HG03159 (cell line): Measurements from ENCODE around the gene ADAMTS14.

ENCODE experiments used
- ATAC-seq: cut with Tn5 transposase; IDR thresholded peaks from one replicate; pipeline ENCODE4 v1.9.1; 2021; ENCODE audit warnings: mild to moderate bottlenecking, moderate library complexity; ENCODE audit not compliant: unreplicated experiment

ADAMTS14 gene

DNA sequence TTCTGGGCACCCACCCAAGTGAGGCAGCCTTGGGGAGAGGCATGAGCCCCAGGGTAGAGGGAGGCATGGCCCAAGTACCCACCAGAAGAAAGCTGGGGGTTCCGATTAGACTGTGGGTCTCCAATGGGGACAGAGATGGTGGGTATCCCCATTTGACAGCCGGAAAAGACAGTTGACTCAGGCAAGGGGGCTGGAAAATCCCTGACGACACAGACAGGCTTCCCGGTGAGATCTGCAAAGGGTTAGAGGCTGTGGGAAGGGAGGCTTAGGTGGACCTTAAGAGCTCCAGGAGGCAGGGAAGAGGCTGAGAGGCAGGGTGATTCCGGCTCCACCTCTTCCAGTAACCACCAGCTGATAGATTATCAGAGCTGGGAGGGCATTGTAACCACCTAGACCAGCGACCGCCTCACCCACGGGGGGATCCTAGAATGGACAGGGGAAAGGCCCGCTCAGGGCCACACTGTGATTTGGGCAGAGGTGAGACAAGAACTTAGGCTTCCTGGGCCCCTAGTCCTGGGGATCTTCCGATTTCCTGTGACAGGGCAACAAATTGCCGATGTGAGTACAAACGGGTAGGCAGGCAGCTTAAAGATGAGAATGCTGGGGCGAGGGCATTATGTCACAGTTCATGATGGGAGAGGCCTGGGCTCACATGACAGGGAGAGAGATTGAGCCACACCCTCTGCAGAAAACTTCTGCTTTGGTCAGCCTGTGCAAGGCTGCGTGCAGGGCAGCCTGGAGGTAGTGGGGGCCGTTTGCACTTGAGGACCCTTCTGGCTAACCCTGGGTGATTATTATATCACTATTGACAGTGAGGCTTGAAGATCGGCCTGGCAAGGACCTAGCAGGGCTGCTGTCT is 107.4 kb downstream of the ADAMTS14 start:
- ATAC-seq, result no peak

DNA sequence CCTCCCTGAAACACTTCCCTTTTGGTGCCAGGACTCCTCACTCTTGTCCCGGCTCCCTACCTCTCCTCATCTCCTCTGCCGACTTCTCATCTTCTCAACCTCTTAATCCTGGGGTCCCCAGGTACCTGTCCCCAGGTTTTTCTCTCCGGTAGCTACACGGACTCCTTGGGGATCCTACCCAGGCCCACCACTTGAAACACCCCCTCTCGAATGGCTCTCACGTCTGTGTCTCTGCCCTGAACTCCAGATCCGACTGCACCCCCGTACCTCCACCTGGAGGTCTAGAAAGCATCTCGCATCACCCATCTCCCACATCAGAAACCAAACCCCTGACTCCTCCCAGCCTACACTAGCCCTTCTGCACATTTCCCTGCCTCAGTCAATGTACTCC is 108.1 kb downstream of the ADAMTS14 start:
- ATAC-seq, result no peak

DNA sequence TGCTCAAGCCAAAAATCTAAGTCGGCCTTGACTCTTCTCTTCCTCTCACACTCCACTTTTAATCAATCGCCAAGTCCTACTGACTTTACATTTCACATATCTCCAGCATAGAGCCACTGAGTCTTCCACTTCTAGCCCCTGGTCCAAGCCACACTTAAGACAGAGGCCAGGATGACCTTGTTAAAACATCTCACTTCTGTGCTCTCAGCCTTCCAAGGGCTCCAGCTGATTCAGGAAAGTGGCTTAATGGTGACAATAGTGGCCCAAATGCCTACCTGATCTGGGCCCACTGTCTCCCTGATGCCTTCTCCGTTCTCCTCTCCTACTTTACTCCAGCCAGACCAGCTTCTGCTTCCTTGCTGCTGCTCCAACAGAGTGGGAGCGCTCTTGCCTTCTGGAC is 108.5 kb downstream of the ADAMTS14 start:
- ATAC-seq, result no peak

DNA sequence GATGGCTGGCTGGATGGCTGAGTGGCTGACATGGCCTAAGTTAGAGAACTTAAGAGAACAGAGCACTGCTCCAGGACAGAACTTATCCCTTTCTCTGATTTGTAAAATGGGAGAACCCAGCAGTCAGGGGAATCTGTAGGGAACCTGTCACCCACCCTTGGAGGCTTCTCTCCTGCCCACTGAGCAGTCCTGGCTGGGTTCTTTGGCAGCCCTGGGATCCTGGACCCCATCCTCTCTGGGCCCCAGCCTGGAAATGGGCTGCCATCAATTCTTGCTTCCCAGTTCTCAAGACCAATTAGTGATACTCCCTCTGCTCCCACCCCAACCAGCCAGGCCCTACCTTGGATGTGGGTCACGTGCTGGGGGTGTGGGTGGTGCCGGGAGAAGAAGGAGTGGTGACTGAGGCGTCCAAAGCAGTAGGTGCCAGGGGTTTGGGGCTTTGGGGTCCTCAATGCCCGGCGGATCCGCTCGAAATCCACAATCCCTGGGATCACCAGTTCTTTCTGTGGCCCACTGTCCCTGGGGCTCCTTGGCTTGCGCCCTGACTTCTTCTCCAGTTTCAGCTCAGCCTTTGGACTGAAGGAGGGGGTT is 109.2 kb downstream of the ADAMTS14 start:
- ATAC-seq, result no peak

DNA sequence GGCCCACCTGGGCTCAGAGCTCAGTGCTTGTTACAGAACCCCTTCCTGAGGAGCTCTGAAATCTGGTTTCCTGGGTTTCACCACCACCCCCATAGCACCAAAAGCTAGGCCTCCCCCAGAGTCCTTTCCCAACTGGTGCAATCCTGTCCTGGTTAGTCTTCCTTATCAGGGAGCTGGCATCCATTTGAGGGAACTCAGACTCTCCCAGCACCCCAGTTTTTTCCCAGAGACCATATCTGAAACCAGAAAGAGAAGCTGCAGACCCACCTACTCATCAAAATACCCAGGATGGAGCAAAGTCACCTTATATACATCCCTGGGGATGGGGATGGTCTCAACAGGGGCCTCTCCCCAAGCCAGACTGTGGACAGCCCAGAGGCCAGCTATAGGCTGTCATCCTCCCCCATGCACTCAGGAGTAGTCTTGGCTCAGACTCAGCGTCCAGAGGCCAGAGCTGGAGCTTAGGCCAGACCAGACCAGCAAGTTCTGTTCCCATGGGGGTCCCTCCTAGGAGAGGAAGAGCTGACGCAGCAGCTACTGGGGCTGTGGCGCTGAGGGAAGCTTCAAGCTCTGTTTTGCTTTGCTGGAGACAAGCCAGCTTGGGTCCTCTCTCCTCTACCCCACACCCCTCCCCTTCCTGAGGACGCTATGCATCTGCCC is 109.9 kb downstream of the ADAMTS14 start:
- no peak for ATAC-seq

DNA sequence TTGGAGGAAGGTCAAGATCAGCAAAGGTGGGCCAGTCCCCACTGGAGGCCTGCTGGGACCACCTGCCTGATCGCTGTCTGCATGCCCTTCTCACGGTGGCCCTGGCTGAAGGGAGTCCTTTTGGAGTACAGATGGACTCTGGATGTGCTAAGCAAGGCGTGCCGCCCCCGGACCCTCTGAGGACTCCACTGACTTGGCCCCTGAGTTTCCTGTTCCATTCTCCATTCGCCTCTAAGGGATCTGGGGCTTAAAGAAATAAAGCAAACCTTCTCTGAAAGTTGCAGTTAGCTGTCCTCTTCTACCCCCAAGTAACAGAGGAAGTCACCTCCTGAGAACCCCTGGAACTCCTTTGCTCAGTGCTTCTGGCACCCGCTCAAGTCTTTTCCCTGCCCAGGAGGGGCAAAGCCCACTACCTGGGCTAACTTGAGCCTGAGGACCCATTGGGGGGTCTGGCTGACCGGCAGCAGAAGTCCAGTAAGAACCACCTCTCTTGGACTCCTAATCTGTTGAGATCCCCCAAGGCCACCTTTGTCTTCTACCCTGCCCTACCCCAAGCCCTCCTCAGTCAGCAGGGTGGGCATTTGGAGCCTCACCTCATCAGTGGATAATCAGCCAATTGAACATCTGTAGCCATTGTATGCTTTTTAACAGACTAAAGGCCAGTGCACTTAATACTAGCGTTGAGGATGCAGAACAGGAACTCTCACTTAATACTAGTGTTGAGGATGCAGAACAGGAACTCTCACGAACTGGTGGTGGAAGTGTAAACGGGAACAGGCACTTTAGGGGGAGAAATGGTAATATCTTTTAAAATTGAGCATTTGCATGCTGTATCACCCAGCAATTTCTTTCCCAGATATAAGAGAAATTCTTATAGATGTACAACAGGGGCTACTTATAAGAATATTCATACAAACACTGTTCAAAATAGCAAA is 110.7 kb downstream of the ADAMTS14 start:
- no peak for ATAC-seq

DNA sequence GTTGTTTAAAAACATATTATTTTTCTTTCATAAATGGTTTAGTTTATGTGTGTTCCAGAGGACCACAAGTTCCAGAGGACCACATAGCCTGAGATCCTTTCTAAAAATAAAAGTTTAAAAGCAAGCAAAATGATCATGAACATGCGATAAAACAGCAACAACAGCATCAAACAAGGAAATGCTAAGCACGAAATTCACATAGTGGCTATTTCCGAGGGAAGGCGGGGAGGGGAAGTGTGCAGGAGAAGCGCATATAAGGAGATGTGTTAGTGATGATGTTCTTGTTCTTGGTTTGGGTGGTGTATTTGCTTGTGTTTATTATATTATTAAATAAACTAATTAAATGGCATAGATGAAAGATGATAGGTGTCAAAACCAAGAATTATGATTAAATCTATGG is 111.7 kb downstream of the ADAMTS14 start:
- no peak for ATAC-seq

DNA sequence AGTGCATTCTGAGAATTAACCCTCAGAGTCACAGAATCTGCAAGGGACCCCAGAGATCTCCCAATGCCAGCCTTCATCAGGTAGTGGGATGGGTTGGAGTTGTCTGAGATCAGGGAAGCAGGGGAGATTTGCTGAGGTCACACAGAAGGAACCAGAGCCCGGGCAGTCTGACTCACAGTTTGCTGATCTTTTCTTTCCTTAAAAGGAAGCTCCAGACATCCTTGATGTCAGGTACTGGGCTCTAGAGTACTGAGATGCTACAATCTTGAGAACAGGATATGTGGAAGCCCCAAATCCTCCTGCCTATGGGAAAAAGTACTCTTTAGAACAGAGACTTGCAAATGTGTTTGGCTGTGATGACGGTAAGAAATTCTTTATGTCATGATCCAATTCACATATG is 112.2 kb downstream of the ADAMTS14 start:
- ATAC-seq, result no peak

DNA sequence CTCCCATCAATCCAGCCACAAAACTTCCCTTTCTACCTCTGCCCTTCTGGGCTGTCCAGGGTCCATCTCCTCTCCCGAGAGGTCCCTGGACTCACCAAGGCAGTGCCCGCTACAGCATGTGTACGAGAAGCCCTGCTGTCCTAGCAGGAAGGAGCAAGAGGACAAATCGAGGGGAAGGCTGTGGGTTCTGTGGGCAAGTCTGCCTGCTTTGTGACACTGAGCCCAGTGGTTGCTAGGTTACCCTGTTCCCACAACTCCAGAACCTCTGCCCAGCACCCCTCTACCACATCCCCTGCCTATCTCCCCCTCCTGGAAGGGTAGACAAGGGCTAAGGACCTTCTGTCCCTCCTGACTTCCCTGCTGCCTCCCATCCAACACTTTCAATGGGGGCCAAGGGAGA is 112.9 kb downstream of the ADAMTS14 start, which contains the start of gene TBATA:
Gene TBATA (minus strand): TSS at position 188 of the 400 bp plus-strand sequence. CDS start 1,998 bp downstream, outside the sequence.
- no peak for ATAC-seq

DNA sequence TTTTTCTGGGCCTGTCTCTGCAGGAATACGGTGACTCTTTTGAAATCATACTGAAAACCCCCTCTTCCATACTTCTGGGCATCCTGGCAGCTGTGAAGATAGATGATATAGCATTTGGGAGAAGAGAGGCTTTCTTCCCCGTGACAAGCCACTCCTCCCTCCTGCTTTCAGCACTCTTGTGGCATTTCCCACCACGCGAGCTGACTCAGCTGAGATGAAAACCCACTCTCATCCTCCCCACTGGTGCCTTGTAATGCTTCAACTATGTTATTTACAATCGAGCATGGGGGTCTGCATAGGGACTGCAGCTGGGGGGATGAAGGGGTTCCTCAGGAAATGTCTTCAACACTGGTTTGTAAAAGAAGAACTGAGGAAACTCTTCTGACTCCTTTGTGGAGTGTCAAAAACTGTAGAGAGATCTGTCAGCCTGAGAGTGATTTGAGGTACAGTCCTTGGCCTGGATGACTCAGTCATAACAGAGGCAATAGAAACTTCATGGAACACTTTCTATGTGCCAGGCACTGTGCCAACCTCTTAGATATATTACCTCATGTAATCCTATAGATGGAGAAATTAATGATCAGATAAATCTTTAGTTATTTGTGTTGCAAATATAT is 114.6 kb downstream of the ADAMTS14 start:
- ATAC-seq, result no peak

DNA sequence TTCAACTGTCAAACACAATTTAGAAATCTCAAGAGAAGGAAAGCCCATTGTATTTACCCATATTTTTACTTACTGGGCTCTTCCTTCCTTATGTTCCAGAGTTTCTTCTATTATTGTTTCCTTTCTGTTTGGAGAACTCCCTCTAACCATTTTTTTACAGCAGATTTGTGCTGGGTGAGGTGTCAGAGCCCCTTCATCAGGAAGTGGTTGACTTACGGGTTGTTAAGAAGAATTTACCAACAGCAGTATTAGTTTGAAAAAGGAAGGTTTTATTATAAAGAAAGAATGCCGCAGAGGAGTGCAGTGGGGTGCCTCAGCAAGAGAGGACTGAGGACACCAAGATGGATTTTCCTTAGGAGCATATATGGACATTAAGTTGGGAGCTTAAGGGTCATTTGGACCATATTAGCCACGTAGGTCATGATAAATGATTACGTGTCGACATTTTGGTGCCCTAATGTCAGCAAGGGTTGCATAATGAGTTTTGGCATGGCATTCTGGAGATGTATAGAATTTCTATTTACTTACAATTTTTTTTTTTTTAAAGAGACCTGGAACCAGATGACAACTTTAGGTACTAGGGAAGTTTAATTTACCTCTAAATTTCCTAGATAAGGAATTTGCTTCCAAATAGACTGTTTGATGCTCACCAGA is 119.2 kb downstream of the ADAMTS14 start:
- no peak for ATAC-seq

DNA sequence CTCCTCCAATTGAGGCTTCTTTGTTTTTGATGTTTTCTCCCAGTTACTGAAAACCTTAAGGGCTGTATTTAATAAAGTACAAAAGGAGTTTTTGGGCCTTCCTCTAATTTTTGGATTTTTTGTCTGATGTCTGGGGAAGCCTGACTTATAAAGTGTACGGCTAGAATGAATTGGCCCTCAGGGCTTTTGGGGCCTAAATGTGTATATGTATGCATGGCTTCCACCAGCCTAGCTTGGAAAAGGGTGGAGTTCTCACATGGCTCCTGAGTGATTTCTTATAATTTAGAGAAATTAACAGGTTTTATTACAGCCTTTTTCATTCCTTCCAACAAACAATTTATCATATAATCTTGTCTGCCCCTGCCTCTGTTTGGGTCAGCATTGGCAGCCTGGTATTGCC is 123.3 kb downstream of the ADAMTS14 start:
- ATAC-seq, result no peak

DNA sequence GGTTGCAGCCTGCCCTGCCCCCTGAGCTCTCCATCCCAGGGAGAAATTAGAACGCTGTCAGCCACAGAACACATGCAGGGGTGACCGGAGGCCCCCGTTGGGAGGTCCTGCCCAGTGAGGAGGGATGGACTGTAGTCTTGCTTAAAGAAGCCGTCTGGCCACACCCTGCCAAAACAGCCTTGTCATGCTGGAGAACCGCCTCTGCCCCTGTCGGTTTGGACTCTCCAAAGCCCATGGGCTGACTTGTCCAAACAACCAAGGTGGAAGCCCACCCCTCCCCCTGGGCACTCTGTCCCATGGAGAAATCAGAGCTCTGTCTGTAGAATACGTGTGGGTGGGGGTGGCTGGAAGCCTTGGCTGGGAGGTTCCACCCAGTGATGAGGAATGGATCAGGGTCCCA is 125.5 kb downstream of the ADAMTS14 start:
- ATAC-seq, result no peak

DNA sequence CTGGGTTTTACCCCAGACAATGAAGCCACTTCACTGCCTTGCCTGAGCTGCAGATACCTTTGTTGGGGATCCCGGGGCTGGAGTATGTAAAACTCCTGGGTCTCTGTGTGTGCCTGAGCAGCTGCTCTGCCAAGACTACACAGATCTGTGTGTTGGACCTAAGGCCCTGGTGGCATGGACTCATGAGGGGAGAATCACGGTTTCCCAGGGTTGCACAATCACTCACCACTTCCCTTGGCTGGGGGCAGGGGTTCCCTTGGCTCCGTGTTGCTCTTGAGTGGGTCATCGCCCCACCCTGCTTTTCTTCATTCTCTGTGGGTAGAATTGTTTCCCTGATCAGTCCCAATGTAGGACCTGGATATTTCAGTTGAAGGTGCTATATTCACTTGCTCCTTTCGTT is 126.8 kb downstream of the ADAMTS14 start:
- ATAC-seq, result no peak

DNA sequence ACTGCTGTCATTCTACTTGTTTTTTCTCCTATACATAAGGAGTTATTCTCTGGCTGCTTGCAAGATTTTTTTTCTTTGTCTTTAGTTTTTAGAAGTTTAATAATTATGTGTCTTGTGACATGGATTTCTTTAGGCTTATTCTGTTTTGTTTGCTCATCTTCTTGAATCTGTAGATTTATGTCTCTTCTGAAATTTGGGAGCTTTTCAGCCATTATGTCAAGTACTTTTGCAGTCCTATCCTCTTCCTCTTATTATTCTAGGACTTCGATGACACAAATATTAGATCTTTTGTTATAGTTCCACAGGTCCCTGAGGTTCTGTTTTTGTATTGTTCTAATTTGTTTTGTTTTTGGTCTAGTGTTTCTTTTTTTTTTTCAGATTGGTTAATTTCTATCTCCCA is 129.5 kb downstream of the ADAMTS14 start:
- ATAC-seq, result no peak

DNA sequence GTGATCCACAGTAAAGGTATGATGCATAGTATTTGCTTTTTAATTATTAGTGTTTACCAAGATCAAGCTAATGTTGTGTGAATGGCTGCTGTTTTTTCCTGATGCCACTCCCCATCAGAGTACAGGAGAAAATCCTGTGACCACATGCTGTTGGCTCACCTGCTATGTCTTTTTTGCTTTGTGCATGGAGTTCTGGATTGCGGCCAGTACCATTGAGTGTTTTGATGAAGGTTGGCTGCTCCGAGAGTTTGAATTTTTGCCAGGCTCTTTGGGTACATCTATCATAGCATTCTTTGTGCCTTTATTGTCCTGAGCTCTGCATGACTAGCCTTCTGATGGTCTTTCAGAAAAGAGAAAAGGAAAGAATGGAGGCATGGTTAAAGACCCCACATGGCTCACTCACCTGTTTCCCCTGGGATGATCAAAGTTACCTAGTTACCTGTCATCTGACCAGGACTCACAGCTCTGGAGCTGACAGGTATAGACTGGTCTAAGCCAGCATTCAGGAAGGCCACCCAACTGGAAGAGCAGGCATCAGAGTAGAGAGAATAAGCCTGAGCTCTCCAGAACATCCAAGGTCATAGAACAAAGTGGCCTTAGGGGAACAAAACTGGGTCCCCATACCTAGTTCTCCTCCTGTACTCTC is 131.6 kb downstream of the ADAMTS14 start:
- no peak for ATAC-seq

DNA sequence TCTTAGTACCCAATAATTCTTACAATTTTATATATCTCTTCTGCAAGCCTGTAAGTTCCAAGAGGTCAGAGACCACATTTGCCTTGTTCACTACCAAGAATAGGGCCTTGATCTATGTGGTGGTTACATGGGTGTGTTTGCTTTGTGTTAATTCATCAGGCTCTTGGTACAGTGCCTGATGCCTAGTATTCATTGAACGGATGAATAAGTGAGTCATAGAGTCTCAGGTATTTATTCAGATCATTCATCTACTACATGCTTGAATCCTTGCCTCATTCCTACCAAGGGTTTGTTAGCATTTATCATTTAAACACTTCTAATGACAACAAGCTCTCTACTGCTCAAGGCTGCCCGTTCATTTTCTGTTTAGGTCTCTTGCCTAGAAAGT is 132.1 kb downstream of the ADAMTS14 start:
- ATAC-seq, result no peak

DNA sequence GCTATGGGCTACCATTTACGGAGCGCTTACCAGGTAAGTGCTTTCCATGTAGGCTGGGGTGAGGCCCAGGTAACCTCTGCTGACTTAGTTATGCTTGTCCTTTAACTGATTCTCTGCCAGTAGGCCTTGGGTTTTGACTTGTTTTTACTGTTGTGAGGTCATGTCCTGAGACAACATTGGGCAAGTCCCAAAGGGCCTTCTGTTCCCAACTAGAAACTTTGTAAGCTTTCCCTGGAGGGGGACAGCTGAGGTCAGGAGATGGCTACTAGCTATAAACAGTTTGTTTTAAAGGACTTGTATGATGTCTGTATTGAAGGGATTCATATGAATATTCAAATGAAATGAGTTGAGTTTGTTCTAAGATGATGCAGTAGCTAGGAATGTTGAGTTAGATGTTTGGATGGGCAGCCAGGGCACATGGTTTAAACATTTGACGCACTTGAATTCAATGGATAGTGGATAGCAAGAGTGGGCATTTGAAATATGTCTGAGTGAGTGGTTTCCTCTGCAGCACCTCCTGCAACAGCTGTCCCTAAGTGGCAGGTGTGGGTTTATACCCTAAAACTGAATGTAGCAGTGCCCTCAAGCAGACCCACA is 133.4 kb downstream of the ADAMTS14 start:
- ATAC-seq, result no peak

DNA sequence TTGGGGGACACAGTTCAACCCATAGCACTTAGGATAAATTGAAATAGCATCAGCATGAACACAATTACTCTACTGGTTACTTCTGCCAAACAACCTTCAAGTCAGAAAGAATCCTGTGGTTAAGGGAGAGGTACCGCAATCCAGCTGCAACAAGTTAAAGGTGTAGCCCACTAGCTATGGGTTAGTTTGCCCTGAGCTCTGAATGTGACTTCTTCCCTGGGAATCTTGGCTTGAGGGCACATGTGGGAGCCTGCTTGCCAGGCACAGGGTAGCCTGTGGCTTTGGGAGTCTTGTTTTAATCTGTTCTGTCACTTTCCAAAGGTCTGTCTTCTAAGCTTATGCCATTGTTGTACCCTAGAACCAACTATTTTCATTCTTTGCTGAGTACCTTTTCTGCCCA is 134.5 kb downstream of the ADAMTS14 start:
- no peak for ATAC-seq
